Measurements from ENCODE around the gene NCAM2.

NCAM2 gene

GRCh38 chr21:21286170-21286798 lies 288.1 kb downstream of the NCAM2 start:
- ChIA-PET POLR2A (no interaction called here), CTCF (interaction anchor here (0.6 kb wide), 1 partner anchor 54 kb away, joined by 3 read pairs; no protein-coding TSS in a partner anchor)
- no peak for DNase-seq (ENCODE audit: extremely low spot score)
- TF ChIP-seq PKNOX1 (IDR thresholded peaks at IDR 0.05) (no peak), ELF4 (IDR thresholded peaks at IDR 0.05) (no peak), HDGF (IDR thresholded peaks at IDR 0.05; ENCODE audit: borderline replicate concordance) (no peak), TARDBP (IDR thresholded peaks at IDR 0.05) (no peak), BHLHE40 (IDR thresholded peaks at IDR 0.05; ENCODE audit: borderline replicate concordance) (no peak), FOXA1 (IDR thresholded peaks at IDR 0.05) (no peak), SUZ12 (IDR thresholded peaks at IDR 0.05) (no peak)

- POLR2A ChIA-PET: no interaction called here
- TF ChIP-seq NFRKB (IDR thresholded peaks at IDR 0.05) (no peak), FOXA1 (IDR thresholded peaks at IDR 0.05) (no peak), HDGF (IDR thresholded peaks at IDR 0.05; ENCODE audit: borderline replicate concordance) (no peak), SUZ12 (IDR thresholded peaks at IDR 0.05) (no peak), LEF1 (IDR thresholded peaks at IDR 0.05; ENCODE audit: borderline replicate concordance) (no peak)
- CTCF ChIA-PET: no interaction called here
- no peak for DNase-seq (ENCODE audit: extremely low spot score)
Measured at GRCh38 chr21:21290751-21291150, 292.5 kb downstream of the NCAM2 start.

- no peak for DNase-seq (ENCODE audit: extremely low spot score)
- TF ChIP-seq LEF1 (IDR thresholded peaks at IDR 0.05; ENCODE audit: borderline replicate concordance) (no peak), FOXA1 (IDR thresholded peaks at IDR 0.05) (no peak), BHLHE40 (IDR thresholded peaks at IDR 0.05; ENCODE audit: borderline replicate concordance) (no peak), SP1 (IDR thresholded peaks at IDR 0.05) (no peak), CTBP1 (IDR thresholded peaks at IDR 0.05; ENCODE audit: borderline replicate concordance) (no peak), ELF4 (IDR thresholded peaks at IDR 0.05) (no peak), PKNOX1 (IDR thresholded peaks at IDR 0.05) (no peak), FOXM1 (IDR thresholded peaks at IDR 0.05; ENCODE audit: borderline replicate concordance) (no peak), NFRKB (IDR thresholded peaks at IDR 0.05) (no peak), L3MBTL2 (conservative IDR thresholded peaks at IDR 0.05) (no peak), ARNT (IDR thresholded peaks at IDR 0.05) (no peak), FOXK2 (IDR thresholded peaks at IDR 0.05) (no peak)
- ChIA-PET POLR2A (no interaction called here), CTCF (no interaction called here)
Measured at GRCh38 chr21:21291883-21292569, 293.8 kb downstream of the NCAM2 start.

- TF ChIP-seq SP1 (IDR thresholded peaks at IDR 0.05) (no peak), SUZ12 (IDR thresholded peaks at IDR 0.05) (no peak), CTBP1 (IDR thresholded peaks at IDR 0.05; ENCODE audit: borderline replicate concordance) (no peak), BHLHE40 (IDR thresholded peaks at IDR 0.05; ENCODE audit: borderline replicate concordance) (no peak), LEF1 (IDR thresholded peaks at IDR 0.05; ENCODE audit: borderline replicate concordance) (no peak), ELF4 (IDR thresholded peaks at IDR 0.05) (no peak), FOXA1 (IDR thresholded peaks at IDR 0.05) (no peak), FOXK2 (IDR thresholded peaks at IDR 0.05) (no peak), L3MBTL2 (conservative IDR thresholded peaks at IDR 0.05) (no peak), ARNT (IDR thresholded peaks at IDR 0.05) (no peak), FOXM1 (IDR thresholded peaks at IDR 0.05; ENCODE audit: borderline replicate concordance) (no peak), TARDBP (IDR thresholded peaks at IDR 0.05) (no peak)
- ChIA-PET POLR2A (no interaction called here), CTCF (no interaction called here)
- no peak for DNase-seq (ENCODE audit: extremely low spot score)
Measured at GRCh38 chr21:21295303-21295702, 297.1 kb downstream of the NCAM2 start.

- ChIA-PET POLR2A (no interaction called here), CTCF (no interaction called here)
- TF ChIP-seq L3MBTL2 (conservative IDR thresholded peaks at IDR 0.05) (no peak), FOXA1 (IDR thresholded peaks at IDR 0.05) (no peak), PKNOX1 (IDR thresholded peaks at IDR 0.05) (no peak), FOXM1 (IDR thresholded peaks at IDR 0.05; ENCODE audit: borderline replicate concordance) (no peak), CTBP1 (IDR thresholded peaks at IDR 0.05; ENCODE audit: borderline replicate concordance) (no peak), LEF1 (IDR thresholded peaks at IDR 0.05; ENCODE audit: borderline replicate concordance) (no peak), ARNT (IDR thresholded peaks at IDR 0.05) (no peak)
- no peak for DNase-seq (ENCODE audit: extremely low spot score)
Measured at GRCh38 chr21:21297211-21297610, 299.0 kb downstream of the NCAM2 start.

GRCh38 chr21:21301013-21301412 lies 302.8 kb downstream of the NCAM2 start:
- TF ChIP-seq TARDBP (IDR thresholded peaks at IDR 0.05) (no peak), ZNF384 (IDR thresholded peaks at IDR 0.05) (no peak), PKNOX1 (IDR thresholded peaks at IDR 0.05) (no peak), SP1 (IDR thresholded peaks at IDR 0.05) (no peak), HDGF (IDR thresholded peaks at IDR 0.05; ENCODE audit: borderline replicate concordance) (no peak), LEF1 (IDR thresholded peaks at IDR 0.05; ENCODE audit: borderline replicate concordance) (no peak), FOXK2 (IDR thresholded peaks at IDR 0.05) (no peak), BHLHE40 (IDR thresholded peaks at IDR 0.05; ENCODE audit: borderline replicate concordance) (no peak), ARNT (IDR thresholded peaks at IDR 0.05) (no peak), CTBP1 (IDR thresholded peaks at IDR 0.05; ENCODE audit: borderline replicate concordance) (no peak), L3MBTL2 (conservative IDR thresholded peaks at IDR 0.05) (no peak)
- DNase-seq (ENCODE audit: extremely low spot score): no peak
- CTCF ChIA-PET: no interaction called here
- POLR2A ChIA-PET: no interaction called here
